GM21737 (cell line): ENCODE results near the gene AGFG1.

Source experiments
- ATAC-seq: cut with Tn5 transposase; IDR thresholded peaks from one replicate; pipeline ENCODE4 v1.9.1; 2021; ENCODE audit warnings: mild to moderate bottlenecking, moderate library complexity; ENCODE audit not compliant: unreplicated experiment

The AGFG1 gene, protein sequence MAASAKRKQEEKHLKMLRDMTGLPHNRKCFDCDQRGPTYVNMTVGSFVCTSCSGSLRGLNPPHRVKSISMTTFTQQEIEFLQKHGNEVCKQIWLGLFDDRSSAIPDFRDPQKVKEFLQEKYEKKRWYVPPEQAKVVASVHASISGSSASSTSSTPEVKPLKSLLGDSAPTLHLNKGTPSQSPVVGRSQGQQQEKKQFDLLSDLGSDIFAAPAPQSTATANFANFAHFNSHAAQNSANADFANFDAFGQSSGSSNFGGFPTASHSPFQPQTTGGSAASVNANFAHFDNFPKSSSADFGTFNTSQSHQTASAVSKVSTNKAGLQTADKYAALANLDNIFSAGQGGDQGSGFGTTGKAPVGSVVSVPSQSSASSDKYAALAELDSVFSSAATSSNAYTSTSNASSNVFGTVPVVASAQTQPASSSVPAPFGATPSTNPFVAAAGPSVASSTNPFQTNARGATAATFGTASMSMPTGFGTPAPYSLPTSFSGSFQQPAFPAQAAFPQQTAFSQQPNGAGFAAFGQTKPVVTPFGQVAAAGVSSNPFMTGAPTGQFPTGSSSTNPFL

DNA sequence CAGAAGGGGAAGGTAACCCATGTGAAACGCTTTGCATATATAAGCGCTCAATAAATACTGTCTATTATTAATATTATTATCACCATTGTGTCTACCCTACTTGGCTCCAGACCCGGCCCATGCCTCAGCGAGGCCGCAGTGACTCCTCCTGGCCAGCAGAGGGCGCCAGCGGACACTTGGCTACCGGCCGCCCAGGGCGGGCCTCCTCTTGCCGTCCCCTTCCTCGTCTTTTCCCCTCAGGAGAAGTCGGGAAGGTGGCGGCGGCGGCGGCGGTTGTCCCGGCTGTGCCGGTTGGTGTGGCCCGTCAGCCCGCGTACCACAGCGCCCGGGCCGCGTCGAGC, at the start of gene AGFG1:
TSS of gene AGFG1 (plus strand) at position 233 of the 341 bp plus-strand sequence. CDS start 266 bp downstream, outside the sequence.
- ATAC-seq: peak; percentile 89

DNA sequence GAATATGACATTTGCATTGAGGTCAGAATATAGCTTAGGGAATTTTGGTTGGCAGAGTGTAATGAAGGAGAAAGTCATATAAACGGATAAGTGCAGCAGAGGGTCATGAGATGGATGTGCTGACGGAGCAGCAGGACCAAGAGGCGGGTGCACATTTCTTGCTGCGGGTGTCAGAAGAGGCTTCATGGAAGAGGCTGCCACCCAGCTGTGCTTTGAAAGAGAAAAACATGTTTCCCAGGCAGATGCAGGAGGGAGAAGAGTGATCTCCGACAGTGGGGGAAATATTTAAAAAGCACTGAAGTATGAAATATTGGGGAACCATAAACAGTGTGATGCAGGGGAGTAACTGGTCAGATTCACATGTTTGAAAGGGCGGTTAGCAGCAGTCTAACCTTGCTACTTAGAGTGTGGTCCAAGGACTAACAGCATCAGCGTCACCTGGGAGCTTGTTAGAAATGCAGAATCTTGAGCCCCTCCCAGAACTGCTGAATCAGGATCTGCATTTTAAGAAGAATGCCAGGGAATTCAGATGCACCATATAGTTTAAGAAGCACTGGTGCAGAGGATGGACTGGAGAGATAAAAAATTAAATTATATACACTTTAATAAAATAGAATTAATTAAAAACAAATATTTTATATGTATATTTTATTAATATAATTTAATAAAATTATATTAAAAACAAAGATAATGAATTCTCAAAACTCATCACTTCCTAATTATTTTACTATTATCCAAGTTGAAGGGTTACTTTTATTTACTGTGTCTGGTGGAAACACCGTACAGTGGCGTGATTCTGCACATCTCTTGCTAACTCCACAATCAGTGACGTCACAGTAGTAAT, 48.1 kb upstream of the AGFG1 start:
- no peak for ATAC-seq

DNA sequence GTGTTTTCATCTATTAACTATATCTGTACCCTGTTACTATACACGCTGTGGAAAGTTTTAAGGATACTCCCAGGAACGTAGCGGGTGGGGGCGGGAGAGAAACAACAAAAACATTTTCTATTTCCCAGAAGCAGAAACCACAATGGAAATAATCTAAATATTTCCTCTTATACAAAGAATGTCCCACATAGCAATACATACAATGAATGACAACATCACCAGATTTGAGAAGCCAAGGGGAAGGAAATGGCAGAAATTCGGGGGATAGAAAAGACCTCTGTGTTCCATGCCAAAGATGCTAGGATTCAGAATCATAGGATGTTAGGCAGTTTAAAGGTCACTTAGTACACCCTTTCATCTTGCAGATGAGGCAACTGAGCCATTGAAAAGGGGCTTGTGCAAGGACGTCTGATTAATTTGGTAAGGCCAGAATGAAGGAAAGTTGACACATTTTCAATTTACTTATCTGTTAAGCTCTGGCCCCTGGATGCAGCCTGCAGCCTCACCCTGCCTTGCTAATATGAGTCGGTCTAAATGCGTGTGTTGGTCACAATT, 43.1 kb upstream of the AGFG1 start:
- no peak for ATAC-seq

DNA sequence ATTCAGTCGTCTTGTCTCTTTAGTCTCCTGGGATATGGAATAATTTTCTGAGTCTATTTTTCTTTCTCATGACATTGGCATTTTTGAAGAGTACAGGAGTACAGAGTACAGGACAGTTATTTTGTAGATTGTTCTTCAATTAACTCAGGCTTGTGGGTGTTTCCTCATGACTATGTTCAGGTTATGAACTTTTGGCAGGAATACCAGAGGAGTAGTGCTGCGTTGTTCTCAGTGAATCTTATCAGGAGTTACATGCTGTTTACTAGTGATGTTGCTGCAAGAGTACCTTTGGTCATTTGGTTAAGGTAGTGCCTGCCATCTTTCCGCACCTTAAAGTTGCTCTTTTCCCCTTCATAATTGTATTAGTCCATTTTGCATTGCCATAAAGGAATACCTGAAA, 41.3 kb upstream of the AGFG1 start:
- ATAC-seq: no peak

DNA sequence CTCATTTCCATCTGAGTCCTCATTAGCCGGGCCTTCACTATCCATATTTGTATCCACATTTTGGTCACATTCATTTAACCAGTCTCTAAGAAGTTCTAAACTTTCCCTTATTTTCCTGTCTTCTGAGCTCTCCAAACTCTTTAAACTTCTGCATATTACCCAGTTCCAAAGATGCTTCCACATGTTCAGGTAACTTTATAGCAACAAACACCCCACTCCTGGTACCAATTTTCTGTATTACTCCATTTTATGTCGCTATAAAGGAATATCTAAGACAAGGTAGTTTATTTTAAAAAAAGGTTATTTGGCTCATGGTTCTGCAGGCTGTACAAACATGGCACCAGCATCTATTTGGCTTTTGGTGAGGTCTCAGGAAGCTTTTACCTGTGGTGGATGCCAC, 38.8 kb upstream of the AGFG1 start:
- no peak for ATAC-seq

DNA sequence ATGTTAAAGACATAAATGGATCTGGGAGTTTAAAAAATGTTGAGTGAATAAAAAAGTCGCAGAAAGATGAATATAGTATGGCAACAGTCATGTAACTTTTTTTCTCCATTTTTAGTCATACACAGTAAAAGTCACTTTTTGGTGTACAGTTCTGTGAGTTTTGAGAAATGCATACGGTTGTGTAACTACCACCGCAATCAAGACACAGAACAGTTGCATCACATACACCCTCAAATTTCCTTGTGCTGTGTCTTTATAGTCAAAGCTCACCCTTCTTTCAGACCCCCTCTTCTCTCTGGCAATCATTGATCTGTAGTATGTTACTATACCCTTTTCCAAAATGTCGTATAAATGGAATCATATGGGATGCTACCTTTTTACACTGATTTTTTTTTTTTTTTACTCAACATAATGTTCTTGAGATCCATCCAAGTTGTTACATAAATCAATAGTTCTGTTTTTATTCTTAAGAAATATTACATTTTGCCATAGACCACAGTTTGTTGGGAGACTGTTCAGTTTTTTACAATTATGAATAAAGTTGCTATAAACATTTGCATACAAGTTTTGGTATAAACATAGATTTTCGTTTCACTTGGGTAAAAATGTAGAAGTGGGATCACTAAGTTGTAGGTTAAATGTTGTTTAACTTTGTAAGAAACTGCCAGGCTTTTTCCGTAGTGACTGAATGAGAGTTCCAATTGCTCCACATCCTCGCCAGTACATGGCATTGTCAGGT, 35.4 kb upstream of the AGFG1 start:
- no peak for ATAC-seq

DNA sequence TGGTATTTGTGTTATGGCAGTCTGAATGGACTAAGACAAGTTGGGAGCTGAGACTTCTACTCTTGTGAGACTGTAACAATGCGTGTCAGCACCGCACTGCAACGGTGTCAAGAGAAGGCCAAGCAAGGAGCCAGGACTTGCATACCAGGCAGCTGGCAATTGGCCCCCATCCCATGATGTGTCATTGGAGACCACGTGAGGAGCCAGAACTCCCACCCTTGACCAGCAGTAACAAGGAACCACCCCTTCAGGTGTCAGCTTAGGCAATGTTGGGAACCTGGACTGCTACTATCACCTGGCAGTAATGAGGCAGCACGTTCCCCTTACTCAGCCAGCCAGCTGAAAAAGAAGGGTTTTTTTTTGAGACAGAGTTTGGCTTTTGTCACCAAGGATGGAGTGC, 32.7 kb upstream of the AGFG1 start:
- no peak for ATAC-seq

DNA sequence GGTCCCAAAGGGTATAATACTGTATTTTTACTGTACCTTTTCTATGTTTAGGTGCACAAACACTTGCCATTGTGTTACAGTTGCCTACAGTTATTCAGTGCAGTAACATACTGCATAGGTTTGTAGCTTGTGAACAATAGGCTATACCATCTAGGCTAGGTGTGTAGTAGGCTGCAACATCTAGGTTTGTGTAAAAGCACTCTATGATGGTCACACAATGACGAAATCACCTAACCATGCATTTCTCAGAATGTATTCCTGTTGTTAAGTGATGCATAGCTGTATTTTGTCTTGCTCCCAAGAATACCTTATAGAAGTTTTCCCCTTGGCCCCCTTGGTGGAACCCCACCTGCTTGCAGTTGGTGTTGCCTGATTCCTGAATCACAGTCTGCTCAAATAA, 29.3 kb upstream of the AGFG1 start:
- ATAC-seq: no peak

DNA sequence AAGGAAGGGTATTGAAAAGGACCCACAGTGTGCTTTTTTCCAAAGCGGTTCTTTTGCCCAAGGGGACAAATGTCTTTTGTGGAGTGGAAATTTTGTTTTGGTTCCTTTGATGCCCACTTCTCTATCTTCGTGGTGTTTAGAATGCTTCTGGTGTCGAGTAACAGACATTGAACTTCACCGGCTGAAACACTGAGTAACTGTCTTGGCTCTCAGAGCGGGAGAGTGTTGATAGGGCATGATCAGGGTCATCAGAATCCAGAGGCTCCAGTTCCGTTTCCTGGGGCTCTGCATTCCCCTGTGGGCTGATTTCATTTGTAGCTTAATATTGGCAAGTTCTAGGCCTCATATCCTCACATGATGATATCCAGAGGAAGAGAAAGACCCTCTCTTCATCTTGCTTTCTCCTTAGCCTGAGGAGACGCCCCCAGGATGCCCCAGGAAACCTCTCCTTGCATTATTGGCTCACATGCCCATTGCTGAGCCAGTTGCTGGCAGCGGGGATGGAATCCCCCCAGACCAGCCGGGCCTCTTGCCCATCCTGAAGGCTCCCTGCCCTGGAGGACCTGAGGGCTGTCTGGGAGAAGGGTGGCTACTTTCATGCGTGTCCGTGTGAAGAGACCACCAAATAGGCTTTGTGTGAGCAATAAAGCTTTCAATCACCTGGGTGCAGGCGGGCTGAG, 27.9 kb upstream of the AGFG1 start:
- ATAC-seq: no peak

DNA sequence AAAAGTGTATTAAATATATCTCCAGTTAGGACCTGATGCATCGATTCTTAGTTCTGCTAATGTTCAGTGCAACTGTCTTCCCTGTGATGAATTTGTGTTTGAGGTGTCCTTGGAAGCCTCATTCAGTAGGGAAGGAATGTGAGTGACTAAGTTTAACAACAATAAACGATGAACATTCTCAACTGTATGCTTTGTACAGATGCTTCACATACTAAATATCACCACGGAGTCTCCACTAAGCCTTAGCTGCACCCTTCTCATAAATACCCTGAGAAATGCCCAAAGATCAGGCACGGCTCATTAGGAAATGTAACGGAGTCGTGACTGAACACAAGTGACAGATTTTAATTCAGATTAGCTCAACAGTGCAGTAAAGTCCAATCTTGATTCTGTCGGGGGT, 24.4 kb upstream of the AGFG1 start:
- no peak for ATAC-seq

DNA sequence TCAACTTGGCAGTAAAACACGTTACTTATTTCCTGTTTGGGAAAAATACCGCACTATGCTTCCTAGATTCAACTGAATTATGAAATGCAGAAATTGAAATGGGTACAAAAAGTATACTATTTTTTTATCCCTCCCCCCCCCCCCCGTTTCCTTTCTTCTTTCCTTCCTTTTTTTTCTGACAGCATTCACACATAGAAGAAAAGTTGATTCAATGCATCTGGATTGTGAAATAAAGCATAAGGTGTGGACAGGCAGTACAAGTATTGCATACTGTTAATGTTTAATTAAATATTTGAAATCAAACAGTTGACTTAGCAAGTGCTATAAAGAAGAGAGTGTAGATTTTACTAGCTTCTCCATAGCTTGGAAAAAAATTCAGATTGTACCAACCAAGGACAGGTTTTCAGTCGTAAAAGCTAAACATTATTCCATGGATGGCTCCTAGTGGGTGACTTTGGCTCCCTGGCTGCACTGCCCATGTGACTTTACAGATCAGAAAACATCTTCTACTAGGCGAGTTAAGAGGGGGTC, 21.6 kb upstream of the AGFG1 start:
- no peak for ATAC-seq

DNA sequence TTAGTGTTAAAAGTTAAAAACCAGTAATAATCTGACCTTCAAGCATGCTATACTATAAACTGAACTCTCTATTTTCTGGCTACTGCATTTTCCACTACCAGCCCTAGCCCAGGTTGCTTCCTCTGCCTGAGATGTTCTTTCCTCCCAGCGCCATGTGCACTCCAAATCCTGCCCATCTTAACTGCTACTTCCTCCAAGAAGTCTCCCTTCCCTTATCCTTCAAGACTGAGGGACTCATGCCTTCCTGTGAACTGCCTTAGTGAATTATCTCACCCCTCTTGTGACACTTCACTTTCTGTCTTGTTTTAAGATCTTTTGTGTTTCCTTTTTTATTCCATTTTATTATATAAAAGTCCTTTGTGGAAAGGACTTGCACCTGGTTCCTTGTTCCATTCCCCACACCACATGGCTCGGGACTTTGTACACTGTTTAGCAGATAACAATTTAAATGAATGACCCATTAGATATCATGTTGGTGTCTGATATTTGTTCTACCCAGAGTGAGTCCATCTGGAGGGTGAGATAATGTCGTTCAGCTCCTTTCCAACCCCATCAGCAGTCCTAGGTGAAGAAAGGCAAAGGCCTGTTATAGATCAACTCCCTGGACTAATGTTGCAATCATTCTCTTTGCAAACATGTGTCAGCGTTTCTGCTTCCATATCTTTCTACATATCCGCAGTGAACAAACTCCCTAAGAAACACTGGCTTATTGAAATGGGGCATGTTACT, 20.9 kb upstream of the AGFG1 start:
- ATAC-seq: no peak

DNA sequence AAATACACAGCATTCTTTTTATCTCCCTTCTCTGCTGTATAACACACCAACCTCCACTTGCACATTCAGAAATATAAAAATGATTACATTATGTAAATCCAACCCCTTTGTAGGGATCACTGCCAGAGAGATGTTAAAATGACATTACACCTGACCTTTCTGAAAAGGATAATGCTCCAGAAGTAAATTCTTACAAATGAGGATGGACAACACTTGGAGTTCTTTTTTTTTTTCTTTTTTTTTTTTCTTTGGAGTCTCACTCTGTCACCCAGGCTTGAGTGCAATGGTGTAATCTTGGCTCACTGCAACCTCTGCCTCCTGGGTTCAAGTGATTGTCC, 20.3 kb upstream of the AGFG1 start:
- ATAC-seq: no peak

DNA sequence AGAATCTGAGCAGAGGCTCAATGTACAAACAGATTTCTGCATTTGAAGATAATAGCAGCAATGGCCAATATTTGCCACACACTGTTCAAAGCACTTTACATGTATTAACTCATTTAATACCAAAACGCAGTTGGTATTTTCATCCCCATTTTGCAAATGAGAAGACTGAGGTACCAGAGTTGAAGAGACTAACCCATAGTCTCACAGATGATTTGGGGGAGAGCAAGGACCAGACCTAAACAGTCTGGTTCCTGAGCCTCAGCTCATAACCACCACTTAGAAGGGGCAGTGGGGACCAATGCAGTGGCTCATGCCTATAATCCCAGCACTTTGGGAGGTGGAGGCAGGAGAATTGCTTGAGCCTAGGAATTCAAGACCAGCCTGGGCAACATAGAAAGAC, 18.1 kb upstream of the AGFG1 start:
- ATAC-seq: no peak

DNA sequence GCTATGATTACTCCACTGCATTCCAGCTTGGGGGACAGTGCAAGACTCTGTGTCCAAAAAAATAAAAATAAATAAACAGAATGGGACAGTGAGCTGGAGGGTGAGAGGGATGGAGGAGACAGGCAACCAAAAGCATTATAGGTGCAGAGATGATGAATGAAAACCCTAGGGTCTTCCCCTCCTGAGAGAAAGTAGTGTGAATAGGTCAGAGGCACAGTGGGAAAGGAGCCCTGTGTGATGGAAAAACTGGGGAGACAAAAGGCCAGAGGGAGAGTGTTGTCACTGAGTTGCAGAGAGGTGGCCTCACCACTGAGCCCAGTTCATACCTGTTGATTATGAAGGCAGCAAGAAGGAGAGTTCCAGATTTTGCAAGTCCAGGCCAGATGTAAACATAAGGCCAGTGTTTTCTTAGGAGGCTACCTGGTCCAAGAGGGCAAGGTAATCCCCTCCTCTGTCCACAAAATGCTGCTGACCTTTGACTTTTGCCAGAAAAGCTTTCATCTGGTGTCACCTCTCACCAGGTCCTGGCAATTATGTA, 17.6 kb upstream of the AGFG1 start:
- no peak for ATAC-seq

DNA sequence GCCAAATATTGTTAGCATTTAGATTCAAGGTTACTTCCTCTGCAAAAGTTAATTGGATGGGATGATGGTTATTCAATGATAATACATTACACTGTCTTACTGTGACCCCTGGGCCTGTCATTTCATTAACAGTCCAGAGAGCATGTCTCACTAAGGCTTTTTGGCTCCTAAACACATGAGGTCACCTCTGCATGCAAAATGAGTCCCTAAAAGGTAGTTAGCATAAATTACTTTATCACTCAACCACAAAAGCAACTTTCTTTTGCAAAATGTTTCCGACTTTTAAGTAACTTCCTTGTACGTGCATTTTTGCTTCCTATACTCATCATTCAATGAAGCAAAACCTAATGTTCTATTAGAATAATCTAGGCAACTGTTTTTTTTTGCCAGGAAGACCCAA, 16.8 kb upstream of the AGFG1 start:
- ATAC-seq: no peak

DNA sequence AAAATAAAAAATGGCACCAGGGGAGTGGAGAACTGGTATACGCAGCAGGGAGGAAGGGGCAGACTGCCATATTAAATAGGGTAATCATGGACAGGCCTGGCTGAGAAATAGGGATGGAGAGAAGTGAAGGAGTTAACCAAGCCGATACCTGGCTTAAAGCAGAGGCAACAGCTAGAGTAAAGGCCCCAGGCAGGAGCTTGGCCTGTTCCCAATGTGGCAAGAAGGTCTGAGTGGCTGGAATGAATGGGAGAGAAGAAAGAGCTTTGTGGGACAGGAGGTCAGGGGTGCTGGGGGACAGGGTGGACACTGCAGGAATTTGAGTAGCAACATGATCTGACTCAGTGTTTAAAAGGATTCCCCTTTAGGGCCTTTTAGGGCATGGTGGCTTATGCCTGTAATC, 15.9 kb upstream of the AGFG1 start:
- ATAC-seq: no peak

DNA sequence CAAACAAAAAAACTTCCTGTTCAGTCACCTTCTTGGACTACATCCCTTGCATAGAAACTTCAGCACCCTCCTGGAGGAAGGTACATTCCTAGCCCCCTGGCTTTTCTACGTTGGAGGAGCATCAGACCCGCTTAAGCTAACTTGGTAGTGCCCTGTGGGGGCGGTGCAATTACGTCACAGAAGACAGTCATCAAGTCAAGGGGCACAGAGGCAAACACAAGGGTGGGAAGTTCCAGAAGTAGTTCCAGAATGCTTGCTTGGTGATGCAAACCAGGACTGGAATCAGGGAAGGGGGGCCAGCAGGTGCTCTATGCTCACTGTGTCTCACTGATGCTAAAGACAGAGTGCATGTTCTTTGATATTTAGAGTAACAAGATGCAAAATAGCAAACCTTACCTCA, 15.2 kb upstream of the AGFG1 start:
- no peak for ATAC-seq

DNA sequence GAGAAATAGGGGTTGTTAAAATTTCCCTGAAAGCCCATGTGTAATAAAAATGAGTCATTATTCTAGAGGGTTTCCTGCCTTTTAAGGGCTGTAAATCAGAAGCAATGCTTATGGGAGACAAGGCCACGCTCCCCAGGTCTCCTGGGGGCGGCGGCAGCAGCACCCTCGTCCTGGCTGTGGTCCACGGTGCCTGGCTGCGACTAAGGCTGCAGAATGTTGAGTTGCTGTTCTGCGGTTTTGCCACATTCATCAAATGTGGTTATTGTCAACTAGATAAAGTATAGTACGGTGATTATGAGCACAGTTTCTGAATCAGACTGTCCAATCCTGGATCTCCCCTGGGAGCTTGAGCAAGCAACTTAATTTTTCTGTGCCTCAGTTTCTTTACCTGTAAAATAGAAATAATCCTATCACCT, 11.9 kb upstream of the AGFG1 start:
- ATAC-seq: peak; percentile 30
